ENCODE measurements around the gene OR3A1.
"Not testable (repeated sequence)": the region's sequence is repeated elsewhere in the genome, so short reads cannot be mapped to it uniquely, and the experiment has no call there.

OR3A1 gene

GRCh38 chr17:3282901-3283300 lies 15.3 kb downstream of the OR3A1 start:
- TF ChIP-seq CTCF (IDR thresholded peaks at IDR 0.05; ENCODE audit: borderline replicate concordance, control extremely low read depth, extremely low read depth, insufficient read depth, missing control alignments), result no peak
- DNase-seq (ENCODE audit: low spot score), result no peak
- in situ Hi-C loops (cut with MboI; ENCODE audit: low sequenced_read_pairs, unreplicated experiment), result no loop called here

GRCh38 chr17:3276126-3276525 lies 22.0 kb downstream of the OR3A1 start:
- no peak for TF ChIP-seq CTCF (IDR thresholded peaks at IDR 0.05; ENCODE audit: borderline replicate concordance, control extremely low read depth, extremely low read depth, insufficient read depth, missing control alignments)
- no peak for DNase-seq (ENCODE audit: low spot score)
- in situ Hi-C loops (cut with MboI; ENCODE audit: low sequenced_read_pairs, unreplicated experiment), result no loop called here

GRCh38 chr17:3271072-3271848 lies 26.9 kb downstream of the OR3A1 start:
- in situ Hi-C loops (cut with MboI; ENCODE audit: low sequenced_read_pairs, unreplicated experiment), result no loop called here
- TF ChIP-seq CTCF (IDR thresholded peaks at IDR 0.05; ENCODE audit: borderline replicate concordance, control extremely low read depth, extremely low read depth, insufficient read depth, missing control alignments), result no peak
- no peak for DNase-seq (ENCODE audit: low spot score)

GRCh38 chr17:3260600-3260999 lies 37.6 kb downstream of the OR3A1 start:
- no peak for TF ChIP-seq CTCF (IDR thresholded peaks at IDR 0.05; ENCODE audit: borderline replicate concordance, control extremely low read depth, extremely low read depth, insufficient read depth, missing control alignments)
- no peak for DNase-seq (ENCODE audit: low spot score)
- in situ Hi-C loops (cut with MboI; ENCODE audit: low sequenced_read_pairs, unreplicated experiment), result no loop called here

GRCh38 chr17:3260163-3260562 lies 38.0 kb downstream of the OR3A1 start:
- in situ Hi-C loops (cut with MboI; ENCODE audit: low sequenced_read_pairs, unreplicated experiment), result no loop called here
- no peak for DNase-seq (ENCODE audit: low spot score)

GRCh38 chr17:3256575-3256974 lies 41.6 kb downstream of the OR3A1 start:
- DNase-seq (ENCODE audit: low spot score), result no peak
- in situ Hi-C loops (cut with MboI; ENCODE audit: low sequenced_read_pairs, unreplicated experiment), result no loop called here
- no peak for TF ChIP-seq CTCF (IDR thresholded peaks at IDR 0.05; ENCODE audit: borderline replicate concordance, control extremely low read depth, extremely low read depth, insufficient read depth, missing control alignments)

More at GRCh38 chr17:3260163-3260562, 38.0 kb downstream of the OR3A1 start:
- no peak for TF ChIP-seq CTCF (IDR thresholded peaks at IDR 0.05; ENCODE audit: borderline replicate concordance, control extremely low read depth, extremely low read depth, insufficient read depth, missing control alignments)

- in situ Hi-C loops (cut with MboI; ENCODE audit: low sequenced_read_pairs, unreplicated experiment), result not testable (repeated sequence)
These were observed 49.1 kb downstream of the OR3A1 start for GRCh38 chr17:3249013-3249412.

GRCh38 chr17:3244841-3245240 lies 53.3 kb downstream of the OR3A1 start:
- in situ Hi-C loops (cut with MboI; ENCODE audit: low sequenced_read_pairs, unreplicated experiment); DNase-seq (ENCODE audit: low spot score): not testable (repeated sequence)

More at GRCh38 chr17:3249013-3249412, 49.1 kb downstream of the OR3A1 start:
- not testable (repeated sequence) for DNase-seq (ENCODE audit: low spot score)

- in situ Hi-C loops (cut with MboI; ENCODE audit: low sequenced_read_pairs, unreplicated experiment); DNase-seq (ENCODE audit: low spot score): not testable (repeated sequence)
These were observed 57.1 kb downstream of the OR3A1 start for GRCh38 chr17:3241044-3241443.

All from GM13976 (cell line).